Mucosa of stomach (tissue), 1 donor: ENCODE data around the gene XKR3.
"Not testable (repeated sequence)": the region's sequence is repeated elsewhere in the genome, so short reads cannot be mapped to it uniquely, and the experiment has no call there.

Experiments used
- H3K27me3 ChIP-seq: one replicate; pipeline ENCODE4 v1.7.0; 2013; ENCODE audit warnings: mild to moderate bottlenecking, low read length; ENCODE audit not compliant: control insufficient read depth, insufficient read depth
- H3K36me3 ChIP-seq: one replicate; pipeline ENCODE4 v1.7.0; 2013; ENCODE audit warnings: low read length; ENCODE audit not compliant: control insufficient read depth, insufficient read depth
- H3K4me1 ChIP-seq: one replicate; pipeline ENCODE4 v1.7.0; 2013; ENCODE audit warnings: mild to moderate bottlenecking, low read length; ENCODE audit not compliant: control insufficient read depth, insufficient read depth
- H3K4me3 ChIP-seq: one replicate; pipeline ENCODE4 v1.7.0; 2013; ENCODE audit warnings: low read length
- H3K9ac ChIP-seq: one replicate; pipeline ENCODE4 v1.7.0; 2013; ENCODE audit warnings: mild to moderate bottlenecking, low read length, moderate library complexity
- H3K9me3 ChIP-seq: one replicate; pipeline ENCODE4 v1.7.0; 2013; ENCODE audit warnings: mild to moderate bottlenecking, low read length, moderate library complexity; ENCODE audit not compliant: control insufficient read depth
- donor health status: Pancreatic carcinoma.

Gene XKR3

DNA sequence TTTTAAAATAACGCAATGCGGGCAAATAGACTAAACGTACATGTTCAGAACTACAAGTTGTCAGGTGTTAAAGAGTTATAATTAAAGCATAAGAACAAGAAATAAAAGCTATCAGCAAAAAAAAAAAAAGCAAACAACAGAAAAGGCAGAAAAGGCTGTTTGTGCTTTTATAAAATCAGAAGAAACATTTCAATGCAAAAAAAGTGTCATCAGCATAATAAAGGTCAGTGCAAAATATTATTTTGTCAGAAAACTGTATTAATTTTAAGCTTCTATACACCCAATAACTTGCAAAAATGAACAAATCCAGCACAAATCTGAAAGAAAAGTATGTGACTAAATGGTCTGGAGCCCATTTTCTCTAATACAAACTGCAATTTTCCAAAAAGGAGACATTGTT is 23.6 kb downstream of the XKR3 start:
- no peaks in the 10 kb centered on the region for H3K27me3 ChIP-seq
- no peak overlapping the region for H3K4me3 ChIP-seq
- no peaks in the 10 kb centered on the region for H3K9me3 ChIP-seq
- no peaks in the 10 kb centered on the region for H3K4me1 ChIP-seq
- H3K9ac ChIP-seq = no peak overlapping the region
- no peaks in the 10 kb centered on the region for H3K36me3 ChIP-seq

DNA sequence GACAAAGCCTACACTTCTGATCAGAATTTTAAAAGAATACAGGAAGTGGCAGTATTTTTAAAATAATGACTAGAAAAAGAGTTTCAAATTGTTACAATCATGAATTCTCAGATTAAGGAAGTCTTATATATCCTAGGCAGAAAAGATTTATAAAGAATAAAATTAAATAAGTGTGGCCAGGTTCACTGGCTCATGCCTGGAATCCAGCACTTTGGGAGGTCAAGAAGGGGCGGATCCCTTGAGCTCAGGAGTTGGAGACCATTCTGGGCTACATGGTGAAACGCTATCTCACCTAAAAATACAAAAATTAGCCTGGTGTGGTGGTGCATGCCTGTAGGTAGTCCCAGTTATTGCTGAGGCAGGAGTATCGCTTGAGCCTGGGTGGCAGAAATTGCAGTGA is 24.1 kb downstream of the XKR3 start:
- no peak overlapping the region for H3K9ac ChIP-seq
- H3K9me3 ChIP-seq = no peaks in the 10 kb centered on the region
- H3K36me3 ChIP-seq = no peaks in the 10 kb centered on the region
- no peaks in the 10 kb centered on the region for H3K27me3 ChIP-seq
- no peaks in the 10 kb centered on the region for H3K4me1 ChIP-seq
- H3K4me3 ChIP-seq = no peak overlapping the region

DNA sequence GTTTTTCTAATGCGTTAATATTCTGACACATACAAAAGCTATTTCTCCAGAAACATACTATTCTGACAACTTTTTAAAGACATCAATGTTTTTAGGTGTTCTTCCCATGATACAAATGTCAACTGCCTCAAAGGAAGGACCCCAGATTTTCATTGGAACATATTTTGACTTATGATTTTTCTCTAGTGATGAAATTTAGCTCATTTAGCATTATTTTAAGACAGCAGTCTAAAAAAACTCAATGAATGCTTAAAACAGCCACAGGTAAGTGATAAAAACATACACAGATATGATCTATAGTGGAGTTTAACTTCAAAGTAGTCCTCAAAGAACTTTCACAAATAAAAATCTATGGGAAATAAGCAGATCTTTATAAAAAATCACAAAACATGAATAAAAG is 24.9 kb downstream of the XKR3 start:
- H3K4me1 ChIP-seq = no peaks in the 10 kb centered on the region
- H3K9me3 ChIP-seq = no peaks in the 10 kb centered on the region
- H3K9ac ChIP-seq = no peak overlapping the region
- H3K36me3 ChIP-seq = no peaks in the 10 kb centered on the region
- no peak overlapping the region for H3K4me3 ChIP-seq
- no peaks in the 10 kb centered on the region for H3K27me3 ChIP-seq

DNA sequence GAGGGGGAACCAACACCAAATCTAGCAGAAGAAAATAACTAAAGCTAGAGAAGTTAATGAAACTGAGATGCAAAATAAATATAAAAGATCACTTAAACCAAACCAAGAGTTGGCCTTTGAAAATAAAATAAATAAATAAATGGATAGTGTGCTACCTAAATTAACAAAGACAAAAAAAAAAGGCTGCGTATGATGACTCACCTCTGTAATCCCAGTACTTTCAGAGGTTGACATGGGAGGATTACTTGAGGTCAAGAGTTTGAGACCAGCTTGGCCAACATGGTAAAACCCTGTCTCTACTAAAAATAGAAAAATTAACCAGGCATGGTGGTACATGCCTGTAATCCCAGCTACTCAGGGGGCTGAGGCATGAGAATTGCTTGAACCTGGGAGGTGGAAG is 29.7 kb downstream of the XKR3 start:
- H3K4me1 ChIP-seq, H3K36me3 ChIP-seq, H3K9me3 ChIP-seq, H3K9ac ChIP-seq, H3K27me3 ChIP-seq, H3K4me3 ChIP-seq: not testable (repeated sequence)

DNA sequence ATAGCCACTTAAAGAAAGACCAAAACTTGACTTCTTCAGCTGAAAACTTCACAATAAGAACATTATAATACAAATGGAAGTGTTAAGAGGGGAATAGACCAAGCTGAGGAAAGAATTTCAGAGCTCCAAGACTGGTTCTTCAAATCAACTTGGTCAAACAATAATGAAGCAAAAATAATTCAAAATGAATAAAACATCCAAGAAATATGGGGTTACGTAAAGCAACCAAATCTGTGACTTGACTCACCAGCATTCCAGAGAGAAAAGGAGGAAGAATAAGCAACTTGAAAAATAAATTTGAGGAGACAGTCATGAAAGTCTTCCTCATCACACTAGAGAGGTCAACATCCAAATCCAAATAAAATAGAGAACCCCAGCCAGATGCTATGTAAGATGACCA is 31.4 kb downstream of the XKR3 start:
- Histone ChIP-seq H3K4me3 (no peak overlapping the region), H3K27me3 (no peaks in the 10 kb centered on the region), H3K9me3 (no peaks in the 10 kb centered on the region), H3K9ac (no peak overlapping the region), H3K36me3 (no peaks in the 10 kb centered on the region), H3K4me1 (no peaks in the 10 kb centered on the region)

DNA sequence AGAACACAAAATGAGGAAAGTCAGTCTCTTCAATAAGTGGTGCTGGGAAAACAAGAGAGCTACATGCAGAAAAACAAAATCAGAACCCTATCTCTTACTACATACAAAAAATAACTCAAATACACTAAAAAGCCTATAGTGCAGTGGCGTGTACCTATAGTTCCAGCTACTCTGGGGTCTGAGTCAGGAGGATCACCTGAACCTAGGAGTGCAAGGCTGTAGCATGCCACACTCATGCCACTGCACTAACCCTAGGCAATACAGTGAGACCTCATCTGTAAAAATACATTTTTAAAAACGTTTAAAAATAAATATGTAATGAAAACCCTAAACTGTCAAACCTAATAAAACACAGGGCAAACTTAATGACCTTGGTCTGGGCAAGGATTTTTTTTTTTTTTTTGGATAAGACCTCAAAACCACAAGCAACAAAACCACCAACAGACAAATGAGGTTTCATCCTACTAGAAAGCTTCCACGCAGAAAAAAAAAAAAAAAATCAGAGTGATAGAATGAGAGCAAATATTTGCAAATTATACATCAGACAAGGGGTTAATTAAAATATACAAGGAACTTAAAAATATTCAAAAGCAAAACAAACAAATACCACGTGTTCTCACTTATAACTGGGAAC is 35.2 kb downstream of the XKR3 start:
- no peaks in the 10 kb centered on the region for H3K9me3 ChIP-seq
- H3K27me3 ChIP-seq = no peaks in the 10 kb centered on the region
- no peaks in the 10 kb centered on the region for H3K4me1 ChIP-seq
- no peak overlapping the region for H3K9ac ChIP-seq
- H3K4me3 ChIP-seq = no peak overlapping the region
- no peaks in the 10 kb centered on the region for H3K36me3 ChIP-seq

DNA sequence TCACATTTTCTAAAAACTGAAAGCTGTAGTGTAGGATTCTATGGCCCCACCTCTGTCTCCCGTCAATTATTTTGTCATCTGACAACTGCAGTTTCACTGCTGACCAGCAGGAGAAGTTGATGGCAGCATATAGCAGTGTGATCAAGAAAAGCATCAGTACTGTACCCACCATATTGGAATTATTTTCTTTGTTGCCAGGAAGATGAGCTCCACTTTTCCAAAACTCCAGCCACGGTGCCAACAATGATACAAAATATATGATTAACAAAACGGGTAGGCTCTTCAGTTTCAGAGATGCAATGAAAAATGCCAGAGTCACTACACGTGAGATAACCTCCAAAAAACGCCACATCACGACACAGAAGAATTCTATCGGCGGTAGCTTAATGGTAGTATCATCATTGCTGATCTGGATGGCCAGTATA is 41.3 kb downstream of the XKR3 start:
- H3K36me3 ChIP-seq = no peaks in the 10 kb centered on the region
- H3K4me3 ChIP-seq = no peak overlapping the region
- H3K9ac ChIP-seq = no peak overlapping the region
- no peaks in the 10 kb centered on the region for H3K9me3 ChIP-seq
- H3K4me1 ChIP-seq = no peaks in the 10 kb centered on the region
- H3K27me3 ChIP-seq = no peaks in the 10 kb centered on the region

DNA sequence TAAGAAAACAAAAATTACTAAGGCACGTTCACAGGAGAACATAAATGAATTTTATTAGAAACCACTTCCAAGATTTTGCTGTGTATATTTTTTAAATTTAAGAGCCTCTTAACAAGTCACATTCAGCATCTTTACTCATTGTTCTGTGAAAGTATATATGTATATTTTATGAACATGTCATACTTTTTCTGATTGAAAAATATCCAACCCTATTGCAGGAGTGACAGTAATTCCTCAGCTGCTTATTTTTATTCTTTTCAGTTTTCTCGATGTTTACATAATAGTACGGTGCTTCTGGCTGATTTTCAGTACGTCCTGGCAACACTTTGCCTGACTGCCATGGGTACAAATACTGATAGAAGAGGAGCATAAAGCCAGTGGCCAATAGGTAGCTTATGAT is 41.8 kb downstream of the XKR3 start:
- no peaks in the 10 kb centered on the region for H3K36me3 ChIP-seq
- H3K9ac ChIP-seq = no peak overlapping the region
- H3K4me3 ChIP-seq = no peak overlapping the region
- H3K4me1 ChIP-seq = no peaks in the 10 kb centered on the region
- no peaks in the 10 kb centered on the region for H3K9me3 ChIP-seq
- H3K27me3 ChIP-seq = no peaks in the 10 kb centered on the region

DNA sequence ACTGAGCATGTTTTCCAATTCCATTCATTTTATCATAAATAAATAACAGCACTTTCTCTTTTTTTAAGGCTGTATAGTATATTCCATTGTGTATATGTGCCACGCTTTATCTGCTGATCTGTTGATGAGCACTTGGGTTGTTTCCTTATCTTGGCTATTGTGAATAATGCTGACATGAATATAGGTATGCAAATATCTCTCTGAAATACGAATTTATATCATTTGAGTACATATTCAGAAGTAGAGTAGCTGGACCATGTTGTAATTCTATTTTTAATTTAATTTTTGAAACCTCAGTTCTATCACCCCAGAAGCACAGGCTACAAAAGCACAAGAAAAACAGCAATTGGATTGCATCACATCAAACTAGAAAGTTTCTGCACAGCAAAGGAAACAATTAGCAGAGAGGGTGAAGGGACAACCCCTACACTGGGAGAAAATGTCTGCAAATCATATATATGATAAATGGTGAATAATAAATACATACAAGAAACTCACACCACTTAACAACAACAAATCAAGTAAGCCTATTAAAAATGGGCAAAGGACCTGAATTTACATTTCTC is 43.4 kb downstream of the XKR3 start:
- Histone ChIP-seq H3K4me1 (no peaks in the 10 kb centered on the region), H3K9ac (no peak overlapping the region), H3K36me3 (no peaks in the 10 kb centered on the region), H3K9me3 (no peaks in the 10 kb centered on the region), H3K27me3 (no peaks in the 10 kb centered on the region), H3K4me3 (no peak overlapping the region)

DNA sequence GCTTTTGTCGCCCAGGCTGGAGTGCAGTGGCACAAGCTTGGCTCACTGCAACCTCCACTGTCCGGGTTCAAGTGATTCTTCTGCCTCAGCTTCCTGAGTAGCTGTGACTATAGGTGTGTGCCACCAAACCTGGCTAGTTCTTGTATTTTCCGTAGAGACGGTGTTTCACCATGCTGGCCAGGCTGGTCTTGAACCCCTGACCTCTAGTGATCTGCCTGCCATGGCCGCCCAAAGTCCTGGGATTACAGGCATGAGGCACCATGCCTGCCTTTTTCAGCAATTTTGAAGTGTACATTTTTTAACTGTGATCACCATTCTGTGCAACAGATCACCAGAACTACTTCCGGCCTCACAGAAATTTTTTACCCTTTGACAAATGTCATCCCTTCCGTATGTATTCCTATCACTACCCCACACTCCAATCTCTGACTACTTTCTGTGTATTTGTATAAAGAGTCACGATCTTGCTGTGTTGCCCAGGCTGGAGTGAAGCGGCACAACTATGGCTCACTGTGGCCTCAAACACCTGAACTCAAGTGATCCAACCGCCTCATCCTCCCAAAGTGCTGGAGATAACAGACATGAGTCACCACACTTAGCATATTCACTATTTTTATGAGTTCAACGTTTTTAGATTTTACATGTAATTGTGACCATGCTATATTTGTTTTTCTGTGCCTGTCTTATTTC is 44.0 kb downstream of the XKR3 start:
- no peak overlapping the region for H3K9ac ChIP-seq
- no peaks in the 10 kb centered on the region for H3K36me3 ChIP-seq
- H3K9me3 ChIP-seq = no peaks in the 10 kb centered on the region
- H3K4me1 ChIP-seq = no peaks in the 10 kb centered on the region
- H3K27me3 ChIP-seq = no peaks in the 10 kb centered on the region
- H3K4me3 ChIP-seq = no peak overlapping the region

DNA sequence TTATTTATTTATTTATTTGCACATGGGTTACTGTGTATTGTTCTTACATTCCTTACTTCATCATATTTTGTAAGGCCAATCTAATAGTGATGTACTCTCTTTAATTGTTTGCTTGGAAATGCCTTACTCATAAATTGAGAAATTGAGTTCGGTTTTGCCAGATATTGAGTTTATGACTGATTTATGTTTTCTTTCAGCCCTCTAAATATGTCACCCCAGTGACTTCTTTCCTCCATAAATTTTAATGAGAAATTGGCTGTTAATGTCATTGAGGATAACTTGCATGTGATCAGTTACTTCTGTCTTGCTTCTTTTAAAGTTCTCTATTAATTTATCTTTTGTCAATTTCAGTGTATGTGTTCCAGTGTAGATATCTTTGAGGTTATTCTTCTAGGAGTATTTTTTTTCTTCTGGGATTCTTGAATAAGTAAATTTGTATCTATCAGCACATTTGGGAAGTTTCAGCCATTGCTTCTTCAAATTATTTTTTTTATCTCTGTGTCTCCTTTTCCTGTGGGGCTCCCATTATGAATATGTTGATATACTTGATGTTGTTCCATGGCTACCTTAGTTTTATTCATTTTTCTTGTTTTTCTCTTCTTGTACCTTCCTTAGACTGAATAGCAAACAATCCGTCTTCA is 47.8 kb downstream of the XKR3 start:
- no peaks in the 10 kb centered on the region for H3K9me3 ChIP-seq

DNA sequence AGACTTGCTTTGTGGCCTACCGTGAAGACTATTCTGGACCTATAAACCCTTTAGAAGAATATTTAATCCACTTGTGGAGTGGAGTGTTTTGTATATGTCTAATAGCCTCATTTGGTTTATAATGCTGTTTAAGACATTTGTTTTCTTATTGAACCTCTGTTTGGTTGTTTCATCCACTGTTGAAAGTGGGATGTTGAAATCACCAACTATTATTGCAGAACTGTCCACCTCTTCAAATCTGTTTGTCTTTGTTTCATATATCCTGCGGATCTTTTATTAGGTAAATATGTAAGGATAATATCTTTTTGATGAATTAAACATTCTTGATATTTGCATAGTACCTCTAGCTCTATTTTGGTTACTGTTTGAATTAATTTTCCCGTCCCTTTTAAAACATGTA is 49.1 kb downstream of the XKR3 start:
- Histone ChIP-seq H3K36me3 (no peaks in the 10 kb centered on the region), H3K4me3 (no peak overlapping the region), H3K9me3 (no peaks in the 10 kb centered on the region), H3K4me1 (no peaks in the 10 kb centered on the region), H3K27me3 (no peaks in the 10 kb centered on the region), H3K9ac (no peak overlapping the region)

More for the DNA sequence above, 47.8 kb downstream of the XKR3 start:
- Histone ChIP-seq H3K4me1 (no peaks in the 10 kb centered on the region), H3K4me3 (no peak overlapping the region), H3K27me3 (no peaks in the 10 kb centered on the region), H3K9ac (no peak overlapping the region), H3K36me3 (no peaks in the 10 kb centered on the region)
